Endothelial cell of umbilical vein (primary cell): ENCODE results near the gene KRT32. TPM values are rescaled to one million over a fixed set of nuclear protein-coding genes. Genes with fewer than 3 reads are reported as not detected.

Experiments
- BruUV-seq: library from RNA; stranded (reverse); fragments of 400-500 nt; replicated peaks from 2 replicates; lab custom pipeline; 2021; lab: Mats Ljungman, UMichigan
- CTCF ChIA-PET: fragments of 300-600, 350-600 bp; sonication (Branson Sonifier 250); formaldehyde crosslinking; loops from one replicate; lab custom pipeline; 2021; ENCODE audit warnings: antibody characterized with exemption, inconsistent platforms; lab: Charles Lee
- POLR2A ChIA-PET: fragments of 300-600, 350-600 bp; sonication (Branson Sonifier 250); formaldehyde crosslinking; loops from one replicate; lab custom pipeline; 2021; ENCODE audit warnings: antibody characterized with exemption, inconsistent platforms; lab: Charles Lee
- DNase-seq: peaks from one replicate; pipeline ENCODE4 v3.0.0-alpha.2; 2011; ENCODE audit warnings: low read depth, low spot score
- FAIRE-seq: peaks from 2 replicates; lab custom pipeline; 2011; peaks lifted over from hg19 to GRCh38; lab: Jason Lieb, UNC
- H2AFZ ChIP-seq: 2 replicates; pipeline ENCODE4 v1.6.0; 2012; ENCODE audit warnings: low read depth, low read length, control low read depth, inconsistent platforms
- H3K27ac ChIP-seq: 2 replicates; pipeline ENCODE4 v1.5.1; 2011; ENCODE audit warnings: low read depth, mild to moderate bottlenecking, control low read depth, low read length, moderate library complexity; ENCODE audit not compliant: insufficient read depth
- H3K27me3 ChIP-seq, 2 experiments: 2 replicates each; pipeline versions ENCODE4 v1.6.0 to v1.6.1; 2011; ENCODE audit warnings: low read length in 2 of 2, mixed read lengths in 1 of 2; ENCODE audit not compliant: control insufficient read depth in 2 of 2, insufficient read depth in 2 of 2
- H3K36me3 ChIP-seq, 2 experiments: 2 replicates in 1 of 2; 3 replicates in 1 of 2; pipeline ENCODE4 v1.5.1; 2011; ENCODE audit warnings: low read length in 2 of 2, mild to moderate bottlenecking in 1 of 2, moderate library complexity in 1 of 2; ENCODE audit not compliant: control insufficient read depth in 2 of 2, insufficient read depth in 2 of 2; ENCODE audit errors: extremely low read depth in 1 of 2
- H3K4me1 ChIP-seq: 3 replicates; pipeline ENCODE4 v1.5.1; 2011; ENCODE audit warnings: mild to moderate bottlenecking, low read length; ENCODE audit not compliant: control insufficient read depth, insufficient read depth; ENCODE audit errors: extremely low read depth
- H3K4me2 ChIP-seq: 2 replicates; pipeline ENCODE4 v1.6.1; 2011; ENCODE audit warnings: low read length, control low read depth, mixed read lengths; ENCODE audit not compliant: insufficient read depth
- H3K4me3 ChIP-seq, 3 experiments: fragments of 200-600 bp in 1 of 3; sonication (generic), shearing (Covaris generic) in 1 of 3; replicated peaks in 1 of 3; 2 replicates each; pipeline ENCODE4 v1.5.1; 2011 to 2016; ENCODE audit warnings: control low read depth in 3 of 3, low read length in 3 of 3, mild to moderate bottlenecking in 2 of 3, inconsistent platforms in 1 of 3, low read depth in 1 of 3, moderate library complexity in 1 of 3; ENCODE audit not compliant: insufficient read depth in 1 of 3
- H3K79me2 ChIP-seq: 2 replicates; pipeline ENCODE4 v1.6.0; 2012; ENCODE audit warnings: low read length, inconsistent platforms; ENCODE audit not compliant: control insufficient read depth, insufficient read depth
- H3K9ac ChIP-seq: replicated peaks from 2 replicates; pipeline ENCODE3; 2011; ENCODE audit warnings: low read length, control low read depth; ENCODE audit not compliant: insufficient read depth; ENCODE audit errors: extremely low read depth
- H3K9me1 ChIP-seq: replicated peaks from 3 replicates; pipeline ENCODE4 v1.6.0; 2011; ENCODE audit warnings: mild to moderate bottlenecking, low read length; ENCODE audit not compliant: control insufficient read depth, insufficient read depth; ENCODE audit errors: extremely low read depth
- H3K9me3 ChIP-seq: replicated peaks from 2 replicates; pipeline ENCODE4 v1.5.1; 2012; ENCODE audit warnings: low read length, inconsistent platforms; ENCODE audit not compliant: control insufficient read depth, insufficient read depth
- H4K20me1 ChIP-seq: replicated peaks from 2 replicates; pipeline ENCODE3; 2011; ENCODE audit warnings: mild to moderate bottlenecking, low read length; ENCODE audit not compliant: control insufficient read depth, insufficient read depth; ENCODE audit errors: extremely low read depth
- CTCF ChIP-seq, 2 donors: IDR thresholded peaks; 1 replicate in 1 of 2; 2 replicates in 1 of 2; pipeline ENCODE4 v1.5.1; 2011; ENCODE audit warnings: low read length in 2 of 2, mild to moderate bottlenecking in 2 of 2, moderate library complexity in 2 of 2, control low read depth in 1 of 2, inconsistent platforms in 1 of 2, low read depth in 1 of 2; ENCODE audit not compliant: insufficient read depth in 1 of 2; ENCODE audit errors: extremely low read depth in 1 of 2
- EZH2 ChIP-seq: IDR thresholded peaks from 2 replicates; pipeline ENCODE4 v1.6.1; 2012; ENCODE audit warnings: borderline replicate concordance, low read depth, mild to moderate bottlenecking, moderate library complexity, low read length, inconsistent platforms; ENCODE audit not compliant: severe bottlenecking
- FOS ChIP-seq: IDR thresholded peaks from 2 replicates; pipeline ENCODE4 v1.6.1; 2011; ENCODE audit warnings: mild to moderate bottlenecking, low read length, moderate library complexity, borderline replicate concordance; ENCODE audit not compliant: insufficient read depth
- GATA2 ChIP-seq: IDR thresholded peaks from 2 replicates; pipeline ENCODE4 v1.7.0; 2011; ENCODE audit warnings: low read depth, mild to moderate bottlenecking, moderate library complexity, mixed read lengths, low read length; ENCODE audit not compliant: insufficient read length, insufficient read depth
- JUN ChIP-seq: IDR thresholded peaks from 2 replicates; pipeline ENCODE4 v1.6.1; 2011; ENCODE audit warnings: borderline replicate concordance, low read depth; ENCODE audit not compliant: insufficient read length, insufficient read depth
- MAX ChIP-seq: IDR thresholded peaks from 2 replicates; pipeline ENCODE4 v1.6.1; 2011; ENCODE audit not compliant: insufficient read depth, insufficient read length
- MYC ChIP-seq: IDR thresholded peaks from one replicate; pipeline ENCODE4 v1.6.1; 2011; ENCODE audit warnings: mild to moderate bottlenecking, low read depth, low read length
- POLR2A ChIP-seq: IDR thresholded peaks from 2 replicates; pipeline ENCODE4 v1.6.1; 2012; ENCODE audit warnings: low read depth, mild to moderate bottlenecking, control low read depth, low read length
- POLR2AphosphoS5 ChIP-seq: IDR thresholded peaks from 2 replicates; pipeline ENCODE4 v1.6.1; 2012; ENCODE audit warnings: low read depth, mild to moderate bottlenecking, control low read depth, low read length, moderate library complexity; ENCODE audit not compliant: insufficient read depth
- dilution Hi-C: fragments of 300-500 bp; cut with MboI; formaldehyde crosslinking; loops from one replicate; pipeline ENCODE4 v1.15.0; 2019; ENCODE audit warnings: low sequenced_read_pairs; ENCODE audit not compliant: extremely low pct_ligation_motif_present
- intact Hi-C: fragments of 100-400 bp; cut with micrococcal nuclease; formaldehyde crosslinking; loops from one replicate; pipeline ENCODE4 v1.10.0; 2022
- polyA plus RNA-seq, 4 experiments: library from polyadenylated mRNA; depleted of rRNA in 3 of 4; stranded (reverse) in 3 of 4; unstranded in 1 of 4; fragments of >200 nt; gene quantifications; 2 replicates each; pipeline versions ENCODE4 v1.2.1 to v1.2.3, GENCODE V29; 2011 to 2012; ENCODE audit warnings: missing spikeins in 1 of 4
- total RNA-seq: library from RNA; stranded (reverse); gene quantifications from 2 replicates; pipeline ENCODE4 v1.2.3, GENCODE V29; 2021

Gene KRT32
- total and polyA plus RNA-seq, 2 donors (not counting 3 experiments of a cell fraction or from before 2014, with no cell fraction given) = not detected

GRCh38 chr17:41429667-41430066, 37.5 kb downstream of the KRT32 start:
- FAIRE-seq = no peak
- dilution Hi-C loops (no loop called here), intact Hi-C loops (loop anchor here (10.0 kb wide), 1 partner anchor 45 kb away; no protein-coding TSS in a partner anchor)
- H3K9me1 ChIP-seq = no peaks in the 10 kb centered on the region
- H3K36me3 ChIP-seq = no peaks in the 10 kb centered on the region
- no peaks in the 10 kb centered on the region for H3K4me1 ChIP-seq
- no peak overlapping the region for H3K4me3 ChIP-seq
- no peaks in the 10 kb centered on the region for H4K20me1 ChIP-seq
- DNase-seq = no peak
- H3K27ac ChIP-seq = no peak overlapping the region
- H3K9ac ChIP-seq = no peak overlapping the region
- no peak for TF ChIP-seq POLR2AphosphoS5
- TF ChIP-seq GATA2 = no peak
- no peak for TF ChIP-seq EZH2
- no peak for TF ChIP-seq POLR2A
- TF ChIP-seq CTCF (IDR thresholded peaks at IDR 0.05; ENCODE audit: extremely low read depth in 1 of 2, insufficient read depth in 1 of 2, low read depth in 1 of 2, low read length in 2 of 2) = no peak
- no peak for TF ChIP-seq MYC
- TF ChIP-seq JUN = no peak
- TF ChIP-seq FOS = no peak
- no peak for TF ChIP-seq MAX
- H3K9me3 ChIP-seq = no peaks in the 10 kb centered on the region
- peaks cover 2 to 5% of the 10 kb centered on the region in 2 experiments for H3K27me3 ChIP-seq
- POLR2A ChIA-PET = no interaction called here
- H3K79me2 ChIP-seq = no peaks in the 10 kb centered on the region
- H2AFZ ChIP-seq = no peak overlapping the region
- CTCF ChIA-PET = no interaction called here
- H3K4me2 ChIP-seq = no peak overlapping the region
- BruUV-seq = no TSS peak
